Esophagus muscularis mucosa (tissue), 4 donors: ENCODE measurements around the gene BTF3. TPM values are rescaled to one million over a fixed set of nuclear protein-coding genes. Genes with fewer than 3 reads are reported as not detected.

Experiments
- DNase-seq: peaks from one replicate; pipeline ENCODE4 v3.0.0-alpha.2; 2017; ENCODE audit errors: extremely low spot score
- H3K27ac ChIP-seq, 4 donors: fragments of 200-600 bp; sonication (generic); replicated peaks in 1 of 4; 1 replicate in 3 of 4; 2 replicates in 1 of 4; pipeline ENCODE4 v1.5.1; 2016 to 2019; ENCODE audit warnings: mild to moderate bottlenecking in 1 of 4
- H3K27me3 ChIP-seq, 4 donors: fragments of 200-600 bp; sonication (generic); one replicate each; pipeline versions ENCODE4 v1.5.1 to v1.6.0; 2016 to 2019
- H3K36me3 ChIP-seq, 4 donors: fragments of 200-600 bp; sonication (generic); one replicate each; pipeline ENCODE4 v1.5.1; 2016 to 2019
- H3K4me1 ChIP-seq, 4 donors: fragments of 200-600 bp; sonication (generic); one replicate each; pipeline ENCODE4 v1.5.1; 2016 to 2019
- H3K4me3 ChIP-seq, 4 donors: fragments of 200-600 bp; sonication (generic); 1 replicate in 2 of 4; 2 replicates in 2 of 4; pipeline ENCODE4 v1.5.1; 2016 to 2019; ENCODE audit warnings: mild to moderate bottlenecking in 4 of 4, moderate library complexity in 1 of 4
- H3K9me3 ChIP-seq, 4 donors: fragments of 200-600 bp; sonication (generic); 1 replicate in 3 of 4; 2 replicates in 1 of 4; pipeline ENCODE4 v1.5.1; 2016 to 2019
- EP300 ChIP-seq: sonication (generic); formaldehyde crosslinking; IDR thresholded peaks from one replicate; pipeline ENCODE4 v1.6.1; 2017; ENCODE audit warnings: antibody characterized with exemption
- POLR2A ChIP-seq: fragments of 450-650 bp; IDR thresholded peaks from one replicate; pipeline ENCODE4 v1.6.1; 2017; ENCODE audit warnings: antibody characterized with exemption, moderate library complexity, mild to moderate bottlenecking, low read depth
- POLR2AphosphoS5 ChIP-seq, 2 donors: sonication (generic); formaldehyde crosslinking; IDR thresholded peaks; one replicate each; pipeline ENCODE4 v1.6.1; 2017; ENCODE audit warnings: antibody characterized with exemption in 2 of 2
- WGBS: methylation state at CpG from one replicate; pipeline ENCODE4 v1.1.5; 2018; 5-methylcytosine and 5-hydroxymethylcytosine counted together
- intact Hi-C: fragments of 100-400 bp; cut with DNase I; formaldehyde crosslinking; loops from one replicate; pipeline ENCODE4 v1.15.1; 2023
- total RNA-seq, 4 donors: library from RNA; depleted of rRNA; stranded (reverse); fragments of >200 nt; gene quantifications; one replicate each; pipeline versions ENCODE4 v1.1.0 to v1.2.1, GENCODE V29; 2016
- TF ChIP-seq, protein P1 (sequence below), 3 experiments: fragments of 200-600 bp in 2 of 3; fragments of 450-650 bp in 1 of 3; sonication (generic) in 2 of 3; IDR thresholded peaks; one replicate each; pipeline ENCODE4 v1.5.1; 2017 to 2019; ENCODE audit warnings: antibody characterized with exemption in 3 of 3, mild to moderate bottlenecking in 2 of 3, moderate library complexity in 1 of 3

Gene BTF3
- total RNA-seq, 4 donors from 2014 or later, result 455 to 574 (median 539) TPM

DNA sequence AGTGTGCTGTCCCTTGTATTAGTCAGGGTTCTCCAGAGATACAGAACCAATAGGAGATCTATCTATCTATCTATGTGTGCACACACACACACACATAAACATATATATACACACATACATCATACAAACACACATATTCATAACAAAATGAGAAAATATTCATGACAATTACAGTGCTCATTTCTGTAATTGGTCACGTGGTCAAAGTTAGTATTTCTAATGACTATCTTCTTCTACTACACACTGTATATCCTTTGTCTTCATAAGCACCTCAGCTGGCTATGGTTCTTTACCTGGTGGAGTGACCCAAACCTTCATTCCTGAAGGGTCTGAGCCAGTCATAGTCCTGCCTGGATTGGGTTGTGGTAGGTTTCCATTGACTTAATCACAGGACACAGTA lies 17.7 kb upstream of the BTF3 start:
- H3K4me3 ChIP-seq, result no peak overlapping the region
- no peak overlapping the region for H3K27ac ChIP-seq
- H3K36me3 ChIP-seq, result no peaks in the 10 kb centered on the region
- no peak for TF ChIP-seq POLR2AphosphoS5 (IDR thresholded peaks at IDR 0.05)
- no peak for TF ChIP-seq POLR2A
- TF ChIP-seq EP300, result no peak
- TF ChIP-seq, protein P1, sequence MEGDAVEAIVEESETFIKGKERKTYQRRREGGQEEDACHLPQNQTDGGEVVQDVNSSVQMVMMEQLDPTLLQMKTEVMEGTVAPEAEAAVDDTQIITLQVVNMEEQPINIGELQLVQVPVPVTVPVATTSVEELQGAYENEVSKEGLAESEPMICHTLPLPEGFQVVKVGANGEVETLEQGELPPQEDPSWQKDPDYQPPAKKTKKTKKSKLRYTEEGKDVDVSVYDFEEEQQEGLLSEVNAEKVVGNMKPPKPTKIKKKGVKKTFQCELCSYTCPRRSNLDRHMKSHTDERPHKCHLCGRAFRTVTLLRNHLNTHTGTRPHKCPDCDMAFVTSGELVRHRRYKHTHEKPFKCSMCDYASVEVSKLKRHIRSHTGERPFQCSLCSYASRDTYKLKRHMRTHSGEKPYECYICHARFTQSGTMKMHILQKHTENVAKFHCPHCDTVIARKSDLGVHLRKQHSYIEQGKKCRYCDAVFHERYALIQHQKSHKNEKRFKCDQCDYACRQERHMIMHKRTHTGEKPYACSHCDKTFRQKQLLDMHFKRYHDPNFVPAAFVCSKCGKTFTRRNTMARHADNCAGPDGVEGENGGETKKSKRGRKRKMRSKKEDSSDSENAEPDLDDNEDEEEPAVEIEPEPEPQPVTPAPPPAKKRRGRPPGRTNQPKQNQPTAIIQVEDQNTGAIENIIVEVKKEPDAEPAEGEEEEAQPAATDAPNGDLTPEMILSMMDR (IDR thresholded peaks at IDR 0.05), result no peak
- no peaks in the 10 kb centered on the region for H3K27me3 ChIP-seq
- intact Hi-C loops, result no loop called here
- WGBS, result 85% methylated on average over 1 of the region's 1 CpG
- H3K9me3 ChIP-seq, result no peaks in the 10 kb centered on the region
- no peaks in the 10 kb centered on the region for H3K4me1 ChIP-seq
- DNase-seq, result no peak

DNA sequence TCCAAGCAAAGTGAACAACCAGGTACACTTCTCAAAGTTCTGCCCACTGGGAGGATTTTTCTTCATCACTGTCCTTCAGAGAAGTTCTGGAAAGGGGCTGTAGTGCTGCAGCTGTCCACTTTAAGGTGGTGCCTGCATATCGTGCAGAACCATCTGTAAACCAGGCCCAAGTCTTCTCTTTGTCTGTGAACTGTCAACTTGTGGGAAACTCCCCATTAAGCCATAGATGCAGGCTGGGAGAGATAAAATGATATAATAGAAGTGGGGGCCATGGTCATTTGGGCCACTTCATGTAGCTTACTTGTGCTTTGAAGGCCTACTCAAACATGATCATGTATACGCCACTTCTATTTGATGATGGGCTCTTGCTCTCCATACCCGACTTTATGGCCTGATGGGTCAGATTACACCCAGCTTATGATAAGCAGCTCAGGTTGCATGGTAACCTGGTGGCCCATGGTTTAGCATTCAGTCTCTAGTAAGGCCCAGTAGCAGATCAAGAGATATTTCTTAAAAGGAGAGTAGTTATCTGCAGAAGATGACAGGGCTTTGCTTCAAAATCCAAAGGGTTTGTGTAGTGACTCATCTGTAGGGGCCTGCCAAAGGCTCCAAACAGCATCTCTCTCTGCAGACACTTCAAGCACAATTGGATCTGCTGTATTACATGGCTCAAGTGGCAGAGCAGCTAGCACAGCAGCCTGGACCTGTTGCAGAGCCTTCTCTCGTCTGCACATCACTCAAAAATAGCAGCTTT lies 15.7 kb upstream of the BTF3 start:
- Histone ChIP-seq H3K27me3 (no peaks in the 10 kb centered on the region), H3K36me3 (no peaks in the 10 kb centered on the region), H3K4me3 (no peak overlapping the region), H3K4me1 (no peaks in the 10 kb centered on the region), H3K9me3 (no peaks in the 10 kb centered on the region), H3K27ac (no peak overlapping the region)
- no peak for DNase-seq
- intact Hi-C loops, result no loop called here
- WGBS, result 72% methylated on average over 4 of the region's 4 CpGs
- TF ChIP-seq EP300 (no peak), POLR2A (no peak), POLR2AphosphoS5 (IDR thresholded peaks at IDR 0.05) (no peak)
- TF ChIP-seq, protein P1 (IDR thresholded peaks at IDR 0.05), result no peak

DNA sequence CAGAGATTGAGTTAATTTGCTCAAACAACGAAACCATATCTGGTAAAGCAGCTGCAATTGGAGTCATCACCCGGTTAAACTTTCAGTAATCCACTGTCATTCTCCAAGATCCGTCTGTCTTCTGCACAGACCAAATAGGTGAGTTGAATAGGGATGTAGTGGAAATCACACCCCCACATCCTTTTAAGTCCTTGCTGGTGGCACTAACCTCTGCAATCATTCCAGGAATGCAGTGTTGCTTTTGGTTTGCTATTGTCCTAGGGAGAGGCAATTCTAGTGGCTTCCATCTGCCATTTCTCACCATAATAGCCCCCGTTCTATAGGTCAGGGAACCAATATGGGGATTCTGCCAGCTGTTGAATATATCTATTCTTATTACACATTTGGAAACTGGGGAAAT lies 14.6 kb upstream of the BTF3 start:
- no peak overlapping the region for H3K4me3 ChIP-seq
- no peaks in the 10 kb centered on the region for H3K4me1 ChIP-seq
- H3K36me3 ChIP-seq, result no peaks in the 10 kb centered on the region
- DNase-seq, result no peak
- 80% methylated on average over 4 of the region's 4 CpGs for WGBS
- no peaks in the 10 kb centered on the region for H3K27me3 ChIP-seq
- intact Hi-C loops, result no loop called here
- H3K9me3 ChIP-seq, result no peaks in the 10 kb centered on the region
- TF ChIP-seq POLR2A (no peak), EP300 (no peak)
- TF ChIP-seq, protein P1 (IDR thresholded peaks at IDR 0.05), result no peak
- no peak overlapping the region for H3K27ac ChIP-seq

DNA sequence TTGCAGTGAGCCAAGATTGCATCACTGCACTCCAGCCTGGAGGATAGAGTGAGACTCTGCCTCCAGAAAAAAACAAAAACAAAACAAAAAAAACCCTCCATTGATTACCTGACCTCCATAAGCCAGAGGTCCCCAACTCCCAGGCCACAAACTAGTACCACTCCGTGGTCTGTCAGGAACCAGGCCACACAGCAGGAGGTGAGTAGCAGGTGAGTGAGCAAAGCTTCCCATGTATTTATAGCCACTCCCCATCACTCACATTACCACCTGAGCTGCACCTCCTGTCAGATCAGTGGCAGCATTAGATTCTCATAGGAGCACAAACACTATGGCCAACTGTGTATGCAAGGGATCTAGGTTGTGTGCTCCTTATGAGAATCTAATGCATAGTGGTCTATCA lies 13.7 kb upstream of the BTF3 start:
- DNase-seq, result no peak
- Histone ChIP-seq H3K4me3 (no peak overlapping the region), H3K9me3 (no peaks in the 10 kb centered on the region), H3K36me3 (no peaks in the 10 kb centered on the region), H3K27me3 (no peaks in the 10 kb centered on the region), H3K4me1 (no peaks in the 10 kb centered on the region), H3K27ac (no peak overlapping the region)
- no peak for TF ChIP-seq EP300
- no peak for TF ChIP-seq POLR2A
- TF ChIP-seq POLR2AphosphoS5 (IDR thresholded peaks at IDR 0.05), result no peak
- TF ChIP-seq, protein P1 (IDR thresholded peaks at IDR 0.05), result no peak
- WGBS, result 100% methylated on average over 1 of the region's 1 CpG
- intact Hi-C loops, result no loop called here

DNA sequence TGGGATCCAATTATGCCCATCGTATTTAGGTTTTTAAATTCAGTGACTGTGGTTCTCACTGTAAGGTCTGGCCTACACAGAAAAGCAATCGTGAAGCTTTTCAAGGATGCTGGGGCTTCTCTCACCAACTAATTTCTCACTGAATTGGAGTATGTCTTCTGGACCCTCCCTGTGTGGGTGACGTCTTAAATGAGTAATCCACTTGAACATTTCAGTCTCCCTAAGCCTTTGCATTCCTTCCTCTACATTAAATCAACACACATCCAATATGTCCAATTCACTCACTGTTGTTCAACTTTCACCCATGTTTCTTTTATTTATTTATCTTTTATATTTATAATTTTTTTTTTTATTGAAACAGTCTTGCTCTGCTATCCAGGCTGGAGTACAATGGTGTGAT lies 12.5 kb upstream of the BTF3 start:
- no peak for DNase-seq
- H3K9me3 ChIP-seq, result no peaks in the 10 kb centered on the region
- TF ChIP-seq EP300, result no peak
- TF ChIP-seq, protein P1 (IDR thresholded peaks at IDR 0.05), result no peak
- no peak for TF ChIP-seq POLR2A
- TF ChIP-seq POLR2AphosphoS5 (IDR thresholded peaks at IDR 0.05), result no peak
- no peaks in the 10 kb centered on the region for H3K36me3 ChIP-seq
- H3K4me1 ChIP-seq, result no peaks in the 10 kb centered on the region
- H3K27ac ChIP-seq, result no peak overlapping the region
- 84% methylated on average over 3 of the region's 3 CpGs for WGBS
- H3K4me3 ChIP-seq, result no peak overlapping the region
- H3K27me3 ChIP-seq, result no peaks in the 10 kb centered on the region
- intact Hi-C loops, result no loop called here
